Measurements from ENCODE around the gene EML5. TPM values are rescaled to one million over a fixed set of nuclear protein-coding genes. Genes with fewer than 3 reads are reported as not detected.

Gene EML5
- total RNA-seq, 1 donor = under 0.01 TPM

GRCh38 chr14:88597038-88597437 is 195.7 kb downstream of the EML5 start:
- no peak for DNase-seq (ENCODE audit: low read depth)
- TF ChIP-seq CTCF (IDR thresholded peaks at IDR 0.05; ENCODE audit: insufficient read depth, low read length) = no peak
- no peak overlapping the region for H3K4me3 ChIP-seq (ENCODE audit: low read depth, low read length)

GRCh38 chr14:88592031-88592430 is 200.7 kb downstream of the EML5 start:
- DNase-seq (ENCODE audit: low read depth) = no peak
- no peak overlapping the region for H3K4me3 ChIP-seq (ENCODE audit: low read depth, low read length)
- no peak for TF ChIP-seq CTCF (IDR thresholded peaks at IDR 0.05; ENCODE audit: insufficient read depth, low read length)

GRCh38 chr14:88590173-88590572 is 202.6 kb downstream of the EML5 start:
- no peak overlapping the region for H3K4me3 ChIP-seq (ENCODE audit: low read depth, low read length)
- DNase-seq (ENCODE audit: low read depth) = no peak
- no peak for TF ChIP-seq CTCF (IDR thresholded peaks at IDR 0.05; ENCODE audit: insufficient read depth, low read length)

GRCh38 chr14:88588081-88588480 is 204.7 kb downstream of the EML5 start:
- TF ChIP-seq CTCF (IDR thresholded peaks at IDR 0.05; ENCODE audit: insufficient read depth, low read length) = no peak
- DNase-seq (ENCODE audit: low read depth) = no peak
- H3K4me3 ChIP-seq (ENCODE audit: low read depth, low read length) = no peak overlapping the region

GRCh38 chr14:88584451-88584850 is 208.3 kb downstream of the EML5 start:
- H3K4me3 ChIP-seq (ENCODE audit: low read depth, low read length) = no peak overlapping the region
- TF ChIP-seq CTCF (IDR thresholded peaks at IDR 0.05; ENCODE audit: insufficient read depth, low read length) = no peak
- DNase-seq (ENCODE audit: low read depth) = no peak

- H3K4me3 ChIP-seq (ENCODE audit: low read depth, low read length) = no peak overlapping the region
- no peak for TF ChIP-seq CTCF (IDR thresholded peaks at IDR 0.05; ENCODE audit: insufficient read depth, low read length)
- no peak for DNase-seq (ENCODE audit: low read depth)
Measured at GRCh38 chr14:88576222-88576621, 216.5 kb downstream of the EML5 start.

GRCh38 chr14:88572117-88572516 is 220.6 kb downstream of the EML5 start:
- no peak for DNase-seq (ENCODE audit: low read depth)
- no peak for TF ChIP-seq CTCF (IDR thresholded peaks at IDR 0.05; ENCODE audit: insufficient read depth, low read length)
- H3K4me3 ChIP-seq (ENCODE audit: low read depth, low read length) = no peak overlapping the region

Data from fibroblast of the aortic adventitia (primary cell).